Spleen (tissue), 11 donors: Measurements from ENCODE around the gene ANKS1B. TPM values are rescaled to one million over a fixed set of nuclear protein-coding genes. Genes with fewer than 3 reads are reported as not detected.

Source experiments
- DNase-seq: peaks from one replicate; pipeline ENCODE4 v3.0.0-alpha.2; 2020
- H3K27ac ChIP-seq, 8 donors: fragments of 200-600 bp; sonication (generic) in 7 of 8; 1 replicate in 4 of 8; 2 replicates in 4 of 8; pipeline versions ENCODE4 v1.5.0 to v1.8.0; 2016 to 2021; ENCODE audit warnings: inconsistent platforms in 4 of 8, mild to moderate bottlenecking in 4 of 8, moderate library complexity in 1 of 8
- H3K27me3 ChIP-seq, 7 donors: fragments of 200-600 bp; sonication (generic) in 6 of 7; replicated peaks in 1 of 7; 1 replicate in 4 of 7; 2 replicates in 3 of 7; pipeline versions ENCODE4 v1.5.0 to v1.8.0; 2016 to 2021; ENCODE audit warnings: inconsistent platforms in 3 of 7, mild to moderate bottlenecking in 1 of 7
- H3K36me3 ChIP-seq, 6 donors: fragments of 200-600 bp; sonication (generic) in 5 of 6; 1 replicate in 4 of 6; 2 replicates in 2 of 6; pipeline versions ENCODE4 v1.5.0 to v1.8.0; 2016 to 2021; ENCODE audit warnings: inconsistent platforms in 2 of 6
- H3K4me1 ChIP-seq, 6 donors: fragments of 200-600 bp; sonication (generic) in 5 of 6; 1 replicate in 3 of 6; 2 replicates in 3 of 6; pipeline versions ENCODE4 v1.5.0 to v1.8.0; 2016 to 2021; ENCODE audit warnings: inconsistent platforms in 3 of 6
- H3K4me3 ChIP-seq, 8 donors: fragments of 200-600 bp; sonication (generic) in 7 of 8; 1 replicate in 4 of 8; 2 replicates in 4 of 8; pipeline versions ENCODE4 v1.5.0 to v1.8.0; 2016 to 2021; ENCODE audit warnings: inconsistent platforms in 4 of 8, mild to moderate bottlenecking in 4 of 8, moderate library complexity in 2 of 8
- H3K9me3 ChIP-seq, 8 donors: fragments of 200-600 bp; sonication (generic) in 7 of 8; 1 replicate in 4 of 8; 2 replicates in 4 of 8; pipeline versions ENCODE4 v1.5.0 to v1.8.0; 2016 to 2021; ENCODE audit warnings: inconsistent platforms in 4 of 8
- CTCF ChIP-seq, 11 experiments: fragments of 200-600 bp in 7 of 11; fragments of 450-650 bp in 4 of 11; sonication (generic) in 4 of 11; IDR thresholded peaks in 8 of 11; conservative IDR thresholded peaks in 3 of 11; 1 replicate in 7 of 11; 2 replicates in 4 of 11; pipeline versions ENCODE4 v1.4.0 to v1.8.0; 2016 to 2021; ENCODE audit warnings: antibody characterized with exemption in 11 of 11, inconsistent platforms in 4 of 11, mild to moderate bottlenecking in 1 of 11
- POLR2A ChIP-seq, 3 donors: fragments of 450-650 bp; IDR thresholded peaks; one replicate each; pipeline ENCODE4 v1.5.1; 2017; ENCODE audit warnings: antibody characterized with exemption in 3 of 3, mild to moderate bottlenecking in 1 of 3
- POLR2AphosphoS5 ChIP-seq, 3 donors: sonication (generic); formaldehyde crosslinking; IDR thresholded peaks; one replicate each; pipeline ENCODE4 v1.5.1; 2017; ENCODE audit warnings: antibody characterized with exemption in 3 of 3
- WGBS, 5 donors: extraction: QIAGEN DNeasy Blood & Tissue Kit in 3 of 5; methylation state at CpG; one replicate each; pipeline versions ENCODE4 v1.1.5 to v1.1.7; 2013 to 2018; 5-methylcytosine and 5-hydroxymethylcytosine counted together
- intact Hi-C: fragments of 100-400 bp; cut with DNase I; formaldehyde crosslinking; loops from one replicate; pipeline ENCODE4 v1.15.0; 2023; ENCODE audit warnings: low total_unique reads
- polyA plus RNA-seq, 3 donors: library from polyadenylated mRNA; stranded (reverse); fragments of 200-250 nt; gene quantifications; one replicate each; pipeline ENCODE4 v1.2.1, GENCODE V29; 2013
- total RNA-seq, 7 donors: library from RNA; depleted of rRNA in 3 of 7; stranded (reverse); fragments of >200 nt in 3 of 7; fragmentation: NEBNext Ultra II Directional in 4 of 7; extraction: Animal tissue kit (Norgen Biotek cat#: 25700) in 4 of 7; gene quantifications; one replicate each; pipeline versions ENCODE4 v1.1.0 to v1.2.1, GENCODE V29; 2016 to 2021
- donor health status: healthy with polysubstance abuse.
- donor health status: DM: no; HTN: no; CAD: no; lungs with moderate emphysema.
- donor health status: DM: no; HTN: no; CAD: no.
- donor health status: Bipolar disorder and iron deficiency.
- donor health status: healthy.
- donor health status: DM: no; HTN: no; CAD: no.
- donor health status: DM: yes; HTN: yes; CAD: no.

Gene ANKS1B
- total and polyA plus RNA-seq, 10 donors: 0.21 to 8.0 (median 4.2) TPM

GRCh38 chr12:98719515-98720504, 1264.9 kb downstream of the ANKS1B start:
- 81 to 86% (median 85%) methylated on average over 6 of the region's 6 CpGs for WGBS, 5 donors
- intact Hi-C loops: no loop called here
- Histone ChIP-seq H3K27me3 (no peaks in the 10 kb centered on the region), H3K9me3 (no peaks in the 10 kb centered on the region), H3K4me3 (no peak overlapping the region), H3K36me3 (peaks cover 0 to 100% (median 35%) of the 10 kb centered on the region in 6 donors), H3K27ac (no peak overlapping the region), H3K4me1 (no peaks in the 10 kb centered on the region)
- no peak for DNase-seq
- TF ChIP-seq POLR2AphosphoS5 (IDR thresholded peaks at IDR 0.05): no peak
- no peak for TF ChIP-seq POLR2A (IDR thresholded peaks at IDR 0.05)
- TF ChIP-seq CTCF (IDR thresholded peaks at IDR 0.05 in 8 of 11, conservative IDR thresholded peaks at IDR 0.05 in 3 of 11): no peak

GRCh38 chr12:98714426-98714825, 1270.3 kb downstream of the ANKS1B start:
- peaks cover 0 to 100% (median 49%) of the 10 kb centered on the region in 6 donors for H3K36me3 ChIP-seq
- H3K27me3 ChIP-seq: no peaks in the 10 kb centered on the region
- H3K4me1 ChIP-seq: no peaks in the 10 kb centered on the region
- H3K4me3 ChIP-seq: no peak overlapping the region
- TF ChIP-seq POLR2A (IDR thresholded peaks at IDR 0.05) (no peak), CTCF (IDR thresholded peaks at IDR 0.05 in 8 of 11, conservative IDR thresholded peaks at IDR 0.05 in 3 of 11) (no peak), POLR2AphosphoS5 (IDR thresholded peaks at IDR 0.05) (no peak)
- intact Hi-C loops: no loop called here
- H3K9me3 ChIP-seq: no peaks in the 10 kb centered on the region
- WGBS, 5 donors: 87 to 98% (median 94%) methylated on average over 4 of the region's 4 CpGs
- no peak for DNase-seq
- H3K27ac ChIP-seq: no peak overlapping the region

- Histone ChIP-seq H3K4me3 (no peak overlapping the region), H3K27ac (no peak overlapping the region), H3K36me3 (peaks cover 0 to 100% (median 59%) of the 10 kb centered on the region in 6 donors), H3K4me1 (no peaks in the 10 kb centered on the region), H3K27me3 (no peaks in the 10 kb centered on the region), H3K9me3 (no peaks in the 10 kb centered on the region)
- TF ChIP-seq POLR2AphosphoS5 (IDR thresholded peaks at IDR 0.05): no peak
- TF ChIP-seq CTCF (IDR thresholded peaks at IDR 0.05 in 8 of 11, conservative IDR thresholded peaks at IDR 0.05 in 3 of 11): no peak
- TF ChIP-seq POLR2A (IDR thresholded peaks at IDR 0.05): no peak
- no peak for DNase-seq
- intact Hi-C loops: no loop called here
- 89 to 100% (median 95%) methylated on average over 1 of the region's 1 CpG for WGBS, 5 donors
Observed at GRCh38 chr12:98709022-98709421, 1275.7 kb downstream of the ANKS1B start.

GRCh38 chr12:98701166-98701565, 1283.6 kb downstream of the ANKS1B start:
- no peaks in the 10 kb centered on the region for H3K27me3 ChIP-seq
- intact Hi-C loops: no loop called here

More at GRCh38 chr12:98701166-98701565, 1283.6 kb downstream of the ANKS1B start:
- TF ChIP-seq POLR2A (IDR thresholded peaks at IDR 0.05): no peak
- Histone ChIP-seq H3K4me1 (peaks cover 4 to 33% (median 12%) of the 10 kb centered on the region in 6 donors), H3K36me3 (peaks cover 0 to 85% (median 7%) of the 10 kb centered on the region in 6 donors), H3K4me3 (no peak overlapping the region), H3K9me3 (no peaks in the 10 kb centered on the region), H3K27ac (no peak overlapping the region)
- no peak for DNase-seq
- WGBS, 5 donors: 63 to 84% (median 78%) methylated on average over 1 of the region's 1 CpG
